GM21390 (cell line): Measurements from ENCODE around the gene ENGASE.

Source experiments
- ATAC-seq: cut with Tn5 transposase; IDR thresholded peaks from one replicate; pipeline ENCODE4 v1.9.1; 2021; ENCODE audit not compliant: unreplicated experiment

ENGASE gene

DNA sequence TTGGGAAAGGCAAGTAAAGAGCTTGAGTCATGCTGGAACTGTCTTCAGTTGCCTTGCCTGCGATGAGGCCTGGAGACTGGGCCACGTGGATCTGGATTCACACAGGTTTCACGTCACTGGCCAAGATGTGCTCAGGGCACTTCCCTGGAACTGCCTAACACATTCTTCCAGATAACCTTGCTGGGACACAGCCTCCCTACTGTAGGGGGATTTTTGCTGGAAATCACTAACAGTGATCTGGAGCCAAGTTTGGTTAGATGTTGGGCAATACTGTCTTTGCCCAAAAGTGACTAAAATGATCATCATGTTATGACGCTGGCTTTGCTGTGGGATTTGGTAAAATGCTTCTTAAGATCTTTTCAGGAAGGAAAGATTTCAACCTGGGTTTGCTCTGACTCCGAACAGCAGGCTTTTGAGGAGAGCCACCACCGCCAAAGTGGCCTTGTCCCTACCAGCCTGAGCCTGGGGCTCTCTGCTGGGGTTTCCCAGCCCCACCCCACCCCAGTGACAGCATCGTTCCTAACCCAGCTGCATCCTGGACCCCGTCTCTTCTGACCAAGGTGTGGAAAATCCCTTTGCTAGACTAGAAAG, 36.0 kb upstream of the ENGASE start:
- ATAC-seq, result no peak

DNA sequence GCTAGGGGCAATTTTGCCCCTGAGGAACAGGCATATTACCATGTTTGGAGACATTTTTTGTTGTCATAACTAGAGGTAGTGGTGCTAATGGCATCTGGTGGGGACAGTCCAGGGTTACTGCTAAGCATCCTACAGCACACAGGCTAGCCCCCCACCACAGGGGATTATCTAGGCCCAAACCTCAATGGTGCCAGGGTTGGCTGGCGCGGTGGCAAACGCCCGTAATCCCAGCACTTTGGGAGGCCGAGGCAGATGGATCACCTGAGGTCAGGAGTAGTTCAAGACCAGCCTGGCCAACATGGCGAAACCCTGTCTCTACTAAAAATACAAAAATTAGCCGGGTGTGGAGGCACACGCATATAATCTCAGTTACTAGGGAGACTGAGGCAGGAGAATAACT, 35.5 kb upstream of the ENGASE start:
- no peak for ATAC-seq

DNA sequence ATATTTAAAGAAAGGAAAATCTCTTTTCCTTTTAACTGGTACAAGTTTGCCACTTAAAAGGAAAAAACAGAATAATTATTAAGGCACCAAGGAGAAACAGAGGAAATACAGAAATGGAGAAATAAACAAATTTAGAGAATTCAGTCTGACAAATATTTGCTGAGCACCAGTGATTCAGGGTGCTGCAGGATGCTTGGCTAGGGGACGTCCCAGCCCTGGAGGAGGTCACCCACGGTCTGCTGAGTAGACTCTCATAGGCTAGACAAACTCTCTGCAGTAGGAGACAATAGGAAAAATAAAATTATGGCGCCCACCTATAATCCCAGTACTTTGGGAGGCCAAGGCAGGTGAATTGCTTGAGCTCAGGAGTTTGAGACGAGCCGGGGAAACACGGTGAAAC, 34.7 kb upstream of the ENGASE start:
- ATAC-seq, result no peak

DNA sequence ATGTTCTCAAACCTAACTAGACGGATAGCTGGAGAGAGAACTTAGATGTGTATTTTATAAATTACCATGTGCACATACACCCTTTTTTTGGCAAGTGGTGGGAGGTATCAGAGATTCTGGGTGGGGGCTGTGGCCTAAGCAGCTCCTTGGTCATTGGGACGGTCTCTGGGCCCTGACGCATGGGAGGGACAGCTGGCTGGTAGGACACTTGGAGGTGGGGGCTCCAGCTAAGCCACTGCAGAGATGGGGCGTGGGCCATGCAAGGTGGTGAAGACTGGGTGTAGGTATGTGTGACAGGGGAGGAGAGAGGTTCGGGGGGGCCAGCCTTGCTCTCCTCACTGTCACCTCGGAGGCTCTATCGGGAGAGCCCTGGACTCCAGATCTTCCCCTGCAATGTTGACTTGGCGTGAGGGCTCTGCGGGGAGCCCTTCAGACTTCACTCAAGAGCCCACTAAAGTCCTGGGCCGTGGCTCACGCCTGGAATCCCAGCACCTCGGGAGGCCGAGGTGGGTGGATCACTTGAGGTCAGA, 33.5 kb upstream of the ENGASE start:
- ATAC-seq, result no peak

DNA sequence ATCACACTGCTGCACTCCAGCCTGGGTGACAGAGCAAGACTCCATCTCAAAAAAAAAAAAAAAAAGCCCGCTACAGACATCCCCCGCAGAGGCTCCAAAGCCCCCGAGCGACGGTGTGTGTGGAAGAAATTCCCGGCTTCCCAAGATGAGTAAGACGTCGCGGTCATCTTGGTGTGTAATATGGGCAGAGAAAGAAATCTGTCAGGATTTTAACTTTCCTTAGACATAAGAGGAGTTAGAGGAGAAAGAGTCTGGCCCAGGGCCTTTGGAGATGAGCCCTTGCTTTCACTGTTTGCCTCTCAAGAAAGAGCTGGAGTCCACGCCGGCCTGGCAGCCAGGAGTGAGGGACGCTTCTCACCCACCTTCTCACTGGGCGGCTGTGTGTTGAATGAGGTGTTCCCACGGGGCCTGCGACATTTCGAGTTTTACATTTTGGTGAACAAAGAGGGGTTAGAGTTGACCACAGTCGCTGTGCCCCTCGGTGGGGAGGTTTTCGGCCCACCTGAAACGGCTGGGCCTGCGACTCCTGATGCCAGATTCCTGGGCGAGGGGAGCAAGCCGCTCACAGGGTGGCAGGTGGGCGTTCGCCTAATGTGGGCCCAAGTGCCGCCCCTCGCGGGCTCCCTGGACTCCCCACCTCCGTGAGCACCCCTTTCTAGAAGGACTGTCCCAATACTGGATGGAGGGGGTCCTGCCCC, 32.8 kb upstream of the ENGASE start:
- no peak for ATAC-seq

DNA sequence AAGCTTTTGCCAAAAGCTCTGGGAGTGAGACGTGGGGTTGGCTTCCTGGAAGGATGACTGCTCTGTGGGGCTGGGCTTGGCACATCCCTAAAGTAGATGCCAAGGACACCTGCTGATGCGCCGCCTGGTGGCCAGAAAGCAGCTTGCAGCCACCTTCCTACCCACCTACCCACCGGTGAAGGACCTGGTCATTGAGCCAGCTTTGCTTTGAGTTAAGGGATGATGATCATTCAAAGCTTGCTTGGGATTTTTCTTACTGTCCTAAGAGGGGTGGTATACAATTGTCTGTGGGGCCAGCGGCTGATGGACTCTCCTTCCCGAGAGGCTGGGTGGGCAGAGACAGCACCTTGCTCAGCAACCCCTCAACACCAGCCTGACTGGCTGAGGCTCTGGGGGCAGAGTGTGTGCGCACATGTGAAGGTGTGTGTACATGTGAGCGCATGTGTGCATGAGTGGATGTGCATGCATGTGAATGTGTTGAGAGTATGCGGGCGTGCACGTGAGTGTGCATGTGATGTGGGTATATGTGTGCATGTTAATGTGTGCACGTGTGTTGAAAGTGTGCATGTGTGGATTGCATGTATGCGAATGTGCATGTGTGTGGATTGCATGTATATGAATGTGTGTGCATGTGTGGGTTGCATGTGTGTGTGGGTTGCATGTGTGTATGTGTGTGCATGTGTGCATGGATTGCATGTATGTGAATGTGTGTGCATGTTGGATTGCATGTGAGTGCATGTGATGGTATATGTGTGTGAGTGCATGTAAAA, 32.0 kb upstream of the ENGASE start:
- no peak for ATAC-seq

DNA sequence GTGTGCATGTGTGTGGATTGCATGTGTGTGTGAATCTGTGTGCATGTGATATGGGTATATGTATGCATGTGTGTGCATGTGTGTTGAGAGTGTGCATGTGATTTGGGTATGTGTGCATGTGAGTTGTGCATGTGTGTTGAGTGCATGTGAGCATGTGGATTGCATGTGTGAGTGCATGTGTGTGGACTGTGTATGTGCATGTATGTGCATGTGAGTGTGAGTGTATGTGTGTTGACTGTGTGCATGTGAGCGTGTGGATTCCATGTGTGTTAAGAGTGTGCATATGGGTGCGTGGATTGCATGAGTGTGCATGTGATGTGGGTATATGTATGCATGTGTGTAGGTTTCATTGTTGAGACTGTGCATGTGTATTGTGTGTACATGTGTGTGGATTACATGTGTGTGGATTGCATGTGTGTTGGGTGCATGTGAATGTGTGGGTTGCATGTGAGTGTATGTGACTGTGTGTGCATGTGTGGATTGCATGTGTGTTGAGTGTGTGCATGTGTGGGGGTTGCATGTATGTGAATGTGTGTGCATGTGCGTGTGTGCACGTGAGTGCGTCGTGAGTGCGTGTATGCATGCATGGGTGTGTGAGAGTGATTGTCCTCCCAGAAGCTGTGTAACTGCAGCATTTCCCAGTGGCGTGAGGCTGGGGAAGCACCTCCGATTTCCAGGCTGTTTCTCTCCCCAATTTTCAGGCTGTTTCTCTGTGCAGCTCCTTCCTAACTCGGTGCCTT, 31.3 kb upstream of the ENGASE start:
- no peak for ATAC-seq

DNA sequence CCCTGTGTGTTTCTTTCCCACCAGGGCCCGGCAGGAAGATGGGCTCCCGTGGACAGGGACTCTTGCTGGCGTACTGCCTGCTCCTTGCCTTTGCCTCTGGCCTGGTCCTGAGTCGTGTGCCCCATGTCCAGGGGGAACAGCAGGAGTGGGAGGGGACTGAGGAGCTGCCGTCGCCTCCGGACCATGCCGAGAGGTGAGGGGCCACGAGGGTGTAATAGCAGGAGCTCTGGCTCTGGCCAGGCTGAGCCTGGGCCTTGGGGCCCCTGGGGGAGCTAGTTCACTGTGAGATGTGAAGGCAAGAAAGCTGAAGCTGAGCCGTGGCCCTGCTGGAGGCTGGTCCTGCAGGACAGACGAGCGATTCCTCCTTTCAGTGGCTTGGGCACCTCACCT, 30.7 kb upstream of the ENGASE start:
- ATAC-seq, result no peak

DNA sequence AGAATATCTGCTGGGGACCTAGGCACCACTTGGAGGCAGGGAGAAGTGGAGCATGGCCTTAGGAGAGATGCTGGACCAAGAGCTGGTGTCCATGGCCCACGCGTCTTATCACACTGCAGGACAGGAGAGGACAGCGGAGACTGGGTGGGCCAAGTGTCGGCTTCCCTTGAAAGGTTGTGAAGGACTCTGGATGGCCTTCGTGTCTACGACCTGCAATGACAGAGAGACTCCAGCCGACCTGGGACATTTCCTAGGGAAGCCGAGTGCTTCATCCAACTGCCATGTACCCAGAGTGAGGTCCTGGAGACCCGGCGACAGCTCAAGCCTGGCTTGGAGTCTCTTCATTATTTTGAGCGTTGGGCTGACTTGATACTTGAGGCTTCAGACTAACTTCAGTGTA, 30.2 kb upstream of the ENGASE start:
- ATAC-seq, result no peak

DNA sequence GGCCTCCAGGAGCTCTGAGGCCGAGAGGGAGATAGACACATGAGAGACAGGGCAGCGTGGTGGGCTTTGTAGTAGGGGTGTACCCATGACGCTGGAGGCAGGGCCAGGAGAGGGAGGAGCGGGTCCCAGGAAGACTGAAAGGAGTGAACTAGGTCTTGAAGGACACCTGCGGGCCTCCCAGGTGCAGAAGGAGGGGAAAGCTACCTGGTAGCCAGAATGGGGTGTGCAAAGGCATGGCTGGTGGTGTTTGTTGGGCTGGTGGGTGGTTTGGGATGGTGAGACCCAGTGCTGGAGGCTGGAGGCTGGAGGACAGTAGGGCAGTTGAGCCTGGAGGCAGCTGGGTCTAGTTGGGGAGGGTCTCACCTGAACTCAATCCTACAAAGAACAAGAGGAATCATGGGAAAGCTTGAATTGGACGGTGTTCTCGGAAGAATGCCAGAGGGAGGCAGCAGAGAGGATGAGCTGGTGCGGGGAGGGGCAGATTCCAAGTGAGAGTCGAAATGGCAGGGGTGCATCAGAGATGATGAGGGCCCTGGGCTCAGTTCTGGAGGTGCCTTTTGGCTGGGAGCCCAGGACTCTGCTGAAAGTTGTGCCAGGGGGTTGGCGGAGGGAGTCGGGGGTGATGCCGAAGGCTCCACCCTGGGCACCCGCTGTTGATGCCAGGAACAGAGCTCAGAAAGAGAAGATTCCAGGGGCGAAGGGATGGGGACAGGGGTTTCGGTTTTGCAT, 29.5 kb upstream of the ENGASE start:
- ATAC-seq, result no peak

DNA sequence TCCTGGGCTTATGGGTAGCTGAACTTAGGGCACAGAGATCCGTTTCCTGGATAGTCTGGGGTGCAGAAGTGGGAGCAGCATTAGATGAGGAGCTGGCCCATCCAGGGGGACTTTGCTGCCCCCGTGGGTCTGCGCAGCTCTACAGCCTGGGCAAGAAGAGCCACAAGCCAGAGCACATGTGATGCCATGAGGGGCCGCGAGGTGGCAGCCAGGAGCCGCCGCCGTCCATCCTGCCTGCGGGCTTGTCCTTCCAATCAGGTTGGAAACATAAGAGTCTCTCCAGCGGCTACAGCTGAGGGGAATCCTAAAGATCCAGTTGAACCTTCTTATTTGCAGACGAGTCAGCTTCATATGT, 28.8 kb upstream of the ENGASE start:
- ATAC-seq, result no peak

DNA sequence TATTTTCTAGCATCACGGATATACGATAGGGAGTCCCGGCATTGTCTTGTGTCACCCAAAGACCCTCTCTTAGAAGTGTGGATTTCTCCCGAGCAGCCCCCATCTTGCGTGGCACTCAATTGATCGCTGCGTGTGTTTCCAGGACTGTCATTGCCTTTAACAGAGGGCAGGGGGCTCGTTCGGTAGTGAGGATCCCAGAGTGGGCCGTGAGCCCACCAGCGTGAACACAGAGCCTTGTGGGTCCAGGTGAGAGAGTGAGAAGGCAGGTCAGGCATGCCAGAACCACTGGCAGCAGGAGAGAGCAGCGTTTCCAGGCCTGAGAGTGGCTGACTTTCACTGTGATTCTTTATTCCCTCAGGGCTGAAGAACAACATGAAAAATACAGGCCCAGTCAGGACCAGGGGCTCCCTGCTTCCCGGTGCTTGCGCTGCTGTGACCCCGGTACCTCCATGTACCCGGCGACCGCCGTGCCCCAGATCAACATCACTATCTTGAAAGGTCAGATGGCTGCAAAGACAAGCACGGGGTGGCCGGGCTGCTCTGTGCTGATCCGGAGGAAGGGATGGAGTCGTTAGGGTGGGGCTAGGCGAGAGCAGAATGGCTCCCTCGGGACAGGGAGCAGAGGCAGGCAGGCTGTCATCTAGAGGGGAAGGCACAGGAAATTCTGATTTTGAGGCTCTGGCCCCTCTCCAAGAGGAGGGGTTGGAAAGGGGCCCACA, 28.3 kb upstream of the ENGASE start:
- ATAC-seq, result no peak

DNA sequence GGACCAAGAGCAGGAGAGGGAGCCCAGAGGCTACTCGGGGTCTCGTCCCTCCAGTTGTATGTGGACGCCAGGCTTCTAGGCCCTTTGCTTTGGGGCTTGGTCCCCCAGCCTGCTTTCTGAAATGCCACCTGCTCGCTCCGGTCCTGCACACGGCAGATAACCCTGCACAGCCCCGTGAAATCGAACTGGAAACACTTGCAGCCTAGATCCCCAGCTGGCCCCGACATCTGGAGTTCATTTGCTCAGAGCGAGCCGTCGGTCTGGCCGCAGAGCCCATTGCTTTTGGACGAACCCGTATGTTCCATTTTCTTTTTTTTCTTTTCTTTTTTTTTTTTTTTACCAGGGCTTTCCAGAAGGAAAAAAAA, 27.7 kb upstream of the ENGASE start:
- no peak for ATAC-seq

DNA sequence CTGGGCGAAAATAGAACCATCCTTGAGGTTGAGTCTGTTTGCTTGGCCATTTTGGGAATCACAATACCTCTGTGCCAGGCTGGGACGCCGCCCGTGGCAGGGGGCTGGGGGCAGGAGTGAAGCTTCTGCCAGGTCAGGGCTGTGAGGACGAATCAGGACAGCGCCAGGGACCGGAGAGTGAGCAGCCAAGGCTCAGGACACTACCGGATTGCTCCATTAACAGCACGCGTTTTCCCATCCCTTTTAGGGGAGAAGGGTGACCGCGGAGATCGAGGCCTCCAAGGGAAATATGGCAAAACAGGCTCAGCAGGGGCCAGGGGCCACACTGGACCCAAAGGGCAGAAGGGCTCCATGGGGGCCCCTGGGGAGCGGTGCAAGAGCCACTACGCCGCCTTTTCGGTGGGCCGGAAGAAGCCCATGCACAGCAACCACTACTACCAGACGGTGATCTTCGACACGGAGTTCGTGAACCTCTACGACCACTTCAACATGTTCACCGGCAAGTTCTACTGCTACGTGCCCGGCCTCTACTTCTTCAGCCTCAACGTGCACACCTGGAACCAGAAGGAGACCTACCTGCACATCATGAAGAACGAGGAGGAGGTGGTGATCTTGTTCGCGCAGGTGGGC, 27.2 kb upstream of the ENGASE start:
- ATAC-seq, result no peak

DNA sequence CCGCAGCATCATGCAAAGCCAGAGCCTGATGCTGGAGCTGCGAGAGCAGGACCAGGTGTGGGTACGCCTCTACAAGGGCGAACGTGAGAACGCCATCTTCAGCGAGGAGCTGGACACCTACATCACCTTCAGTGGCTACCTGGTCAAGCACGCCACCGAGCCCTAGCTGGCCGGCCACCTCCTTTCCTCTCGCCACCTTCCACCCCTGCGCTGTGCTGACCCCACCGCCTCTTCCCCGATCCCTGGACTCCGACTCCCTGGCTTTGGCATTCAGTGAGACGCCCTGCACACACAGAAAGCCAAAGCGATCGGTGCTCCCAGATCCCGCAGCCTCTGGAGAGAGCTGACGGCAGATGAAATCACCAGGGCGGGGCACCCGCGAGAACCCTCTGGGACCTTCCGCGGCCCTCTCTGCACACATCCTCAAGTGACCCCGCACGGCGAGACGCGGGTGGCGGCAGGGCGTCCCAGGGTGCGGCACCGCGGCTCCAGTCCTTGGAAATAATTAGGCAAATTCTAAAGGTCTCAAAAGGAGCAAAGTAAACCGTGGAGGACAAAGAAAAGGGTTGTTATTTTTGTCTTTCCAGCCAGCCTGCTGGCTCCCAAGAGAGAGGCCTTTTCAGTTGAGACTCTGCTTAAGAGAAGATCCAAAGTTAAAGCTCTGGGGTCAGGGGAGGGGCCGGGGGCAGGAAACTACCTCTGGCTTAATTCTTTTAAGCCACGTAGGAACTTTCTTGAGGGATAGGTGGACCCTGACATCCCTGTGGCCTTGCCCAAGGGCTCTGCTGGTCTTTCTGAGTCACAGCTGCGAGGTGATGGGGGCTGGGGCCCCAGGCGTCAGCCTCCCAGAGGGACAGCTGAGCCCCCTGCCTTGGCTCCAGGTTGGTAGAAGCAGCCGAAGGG, 26.4 kb upstream of the ENGASE start:
- no peak for ATAC-seq

DNA sequence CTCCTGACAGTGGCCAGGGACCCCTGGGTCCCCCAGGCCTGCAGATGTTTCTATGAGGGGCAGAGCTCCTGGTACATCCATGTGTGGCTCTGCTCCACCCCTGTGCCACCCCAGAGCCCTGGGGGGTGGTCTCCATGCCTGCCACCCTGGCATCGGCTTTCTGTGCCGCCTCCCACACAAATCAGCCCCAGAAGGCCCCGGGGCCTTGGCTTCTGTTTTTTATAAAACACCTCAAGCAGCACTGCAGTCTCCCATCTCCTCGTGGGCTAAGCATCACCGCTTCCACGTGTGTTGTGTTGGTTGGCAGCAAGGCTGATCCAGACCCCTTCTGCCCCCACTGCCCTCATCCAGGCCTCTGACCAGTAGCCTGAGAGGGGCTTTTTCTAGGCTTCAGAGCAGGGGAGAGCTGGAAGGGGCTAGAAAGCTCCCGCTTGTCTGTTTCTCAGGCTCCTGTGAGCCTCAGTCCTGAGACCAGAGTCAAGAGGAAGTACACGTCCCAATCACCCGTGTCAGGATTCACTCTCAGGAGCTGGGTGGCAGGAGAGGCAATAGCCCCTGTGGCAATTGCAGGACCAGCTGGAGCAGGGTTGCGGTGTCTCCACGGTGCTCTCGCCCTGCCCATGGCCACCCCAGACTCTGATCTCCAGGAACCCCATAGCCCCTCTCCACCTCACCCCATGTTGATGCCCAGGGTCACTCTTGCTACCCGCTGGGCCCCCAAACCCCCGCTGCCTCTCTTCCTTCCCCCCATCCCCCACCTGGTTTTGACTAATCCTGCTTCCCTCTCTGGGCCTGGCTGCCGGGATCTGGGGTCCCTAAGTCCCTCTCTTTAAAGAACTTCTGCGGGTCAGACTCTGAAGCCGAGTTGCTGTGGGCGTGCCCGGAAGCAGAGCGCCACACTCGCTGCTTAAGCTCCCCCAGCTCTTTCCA, 25.5 kb upstream of the ENGASE start:
- no peak for ATAC-seq

DNA sequence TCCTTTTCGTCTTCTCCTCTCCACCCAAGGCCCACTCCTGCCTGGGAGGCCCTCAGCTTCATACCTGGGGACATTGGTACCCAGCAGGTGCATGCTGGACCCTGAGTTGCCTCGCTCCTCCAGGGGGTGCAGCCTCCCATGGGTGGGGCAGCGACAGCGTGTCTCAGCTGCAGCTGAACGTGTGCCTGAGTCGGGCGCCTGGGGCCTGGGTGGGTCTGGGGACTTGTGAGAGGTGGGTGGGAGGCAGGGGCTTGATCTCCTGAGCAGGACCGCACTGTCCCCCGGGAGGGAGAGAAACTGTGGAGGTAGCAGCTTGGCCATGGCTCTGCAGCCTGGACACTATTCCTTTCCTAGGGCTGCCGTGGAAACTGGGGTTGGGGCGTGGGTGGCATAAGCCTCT, 24.8 kb upstream of the ENGASE start:
- no peak for ATAC-seq

DNA sequence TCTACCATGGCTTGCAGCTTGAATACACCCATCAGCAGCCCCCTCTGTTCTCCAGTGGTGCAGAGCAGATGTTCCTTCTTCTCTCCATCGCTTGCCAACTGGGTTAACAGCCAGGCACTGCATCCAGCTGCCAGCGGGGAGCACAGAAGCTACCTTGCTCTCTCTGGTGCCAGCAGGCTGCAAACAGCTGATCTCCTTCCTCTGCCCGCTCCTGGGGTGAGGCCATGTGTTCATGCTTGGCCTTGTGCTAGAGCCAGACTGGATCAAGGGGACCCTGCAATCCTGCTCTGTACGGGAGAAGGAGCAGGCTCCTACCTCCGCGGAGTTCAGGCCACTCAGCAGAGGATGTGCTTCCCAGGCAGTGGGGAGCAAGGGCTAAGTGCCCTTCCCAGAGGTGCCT, 24.1 kb upstream of the ENGASE start:
- no peak for ATAC-seq
